Nephron progenitor cell (in vitro differentiated cells): ENCODE results near the gene SLC66A1.
A peak's percentile ranks its signal among the peaks of the same experiment; 100 is the strongest.
"Not testable (repeated sequence)": the region's sequence is repeated elsewhere in the genome, so short reads cannot be mapped to it uniquely, and the experiment has no call there.

Experiments
- DNase-seq: peaks from one replicate; pipeline ENCODE4 v3.0.0; 2021
- H3K27ac Mint-ChIP-seq: 2 replicates; pipeline ENCODE4 v1.8.0; 2021; ENCODE audit warnings: mild to moderate bottlenecking, moderate library complexity, mixed read lengths
- H3K27me3 Mint-ChIP-seq: 2 replicates; pipeline ENCODE4 v1.8.0; 2021; ENCODE audit warnings: mild to moderate bottlenecking, low read depth, mixed read lengths; ENCODE audit not compliant: poor library complexity
- H3K36me3 Mint-ChIP-seq: 2 replicates; pipeline ENCODE4 v1.8.0; 2021; ENCODE audit warnings: low read depth, mixed read lengths
- H3K4me1 Mint-ChIP-seq: 2 replicates; pipeline ENCODE4 v1.8.0; 2021; ENCODE audit warnings: mixed read lengths
- H3K4me3 Mint-ChIP-seq: 2 replicates; pipeline ENCODE4 v1.8.0; 2021; ENCODE audit warnings: mild to moderate bottlenecking, moderate library complexity, mixed read lengths
- H3K9me3 Mint-ChIP-seq: 2 replicates; pipeline ENCODE4 v1.8.0; 2021; ENCODE audit warnings: mild to moderate bottlenecking, moderate library complexity, mixed read lengths
- CTCF ChIP-seq: fragments of 200-600 bp; sonication (generic); IDR thresholded peaks from 2 replicates; pipeline ENCODE4 v1.5.0; 2021; ENCODE audit warnings: antibody characterized with exemption

Gene SLC66A1

GRCh38 chr1:19311931-19312781, at the start of gene SLC66A1, which contains the start of gene AKR7A2:
Gene SLC66A1 (plus strand): TSS chr1:19312326. CDS start chr1:19317678, 5,352 bp downstream.
Gene AKR7A2 (minus strand): TSS chr1:19312144. CDS start chr1:19312124, 20 bp downstream.
- Mint-ChIP-seq H3K36me3 (peaks cover 20% of the 10 kb centered on the region), H3K4me1 (peaks cover 54% of the 10 kb centered on the region)
- no peak for TF ChIP-seq CTCF

GRCh38 chr1:19262744-19263143, 49.4 kb upstream of the SLC66A1 start:
- H3K36me3 Mint-ChIP-seq: no peaks in the 10 kb centered on the region
- no peak overlapping the region for H3K4me3 Mint-ChIP-seq
- no peak for TF ChIP-seq CTCF

More at GRCh38 chr1:19311931-19312781, at the start of gene SLC66A1, which contains the start of gene AKR7A2:
- Mint-ChIP-seq H3K4me3 (peak within 1 kb of the TSS; percentile 89), H3K9me3 (no peaks in the 10 kb centered on the region), H3K27me3 (no peaks in the 10 kb centered on the region), H3K27ac (no peak within 1 kb of the TSS)
- peak; percentile 93 for DNase-seq

GRCh38 chr1:19268445-19268844, 43.7 kb upstream of the SLC66A1 start:
- H3K27ac Mint-ChIP-seq: peak overlapping the region; percentile 64
- no peak for TF ChIP-seq CTCF
- H3K27me3 Mint-ChIP-seq: no peaks in the 10 kb centered on the region

More at GRCh38 chr1:19262744-19263143, 49.4 kb upstream of the SLC66A1 start:
- H3K4me1 Mint-ChIP-seq: no peaks in the 10 kb centered on the region
- H3K27ac Mint-ChIP-seq: no peak overlapping the region
- H3K9me3 Mint-ChIP-seq: no peaks in the 10 kb centered on the region
- H3K27me3 Mint-ChIP-seq: no peaks in the 10 kb centered on the region
- no peak for DNase-seq

GRCh38 chr1:19269427-19270342, 42.4 kb upstream of the SLC66A1 start:
- H3K4me1 Mint-ChIP-seq, DNase-seq, H3K4me3 Mint-ChIP-seq, H3K36me3 Mint-ChIP-seq, H3K27me3 Mint-ChIP-seq, H3K27ac Mint-ChIP-seq, H3K9me3 Mint-ChIP-seq: not testable (repeated sequence)

More at GRCh38 chr1:19268445-19268844, 43.7 kb upstream of the SLC66A1 start:
- DNase-seq: no peak
- H3K4me3 Mint-ChIP-seq: no peak overlapping the region
- no peaks in the 10 kb centered on the region for H3K4me1 Mint-ChIP-seq
- peaks cover 5% of the 10 kb centered on the region for H3K36me3 Mint-ChIP-seq
- no peaks in the 10 kb centered on the region for H3K9me3 Mint-ChIP-seq

GRCh38 chr1:19270343-19270730, 41.8 kb upstream of the SLC66A1 start:
- H3K4me1 Mint-ChIP-seq, H3K36me3 Mint-ChIP-seq, DNase-seq, H3K27me3 Mint-ChIP-seq, H3K27ac Mint-ChIP-seq, H3K9me3 Mint-ChIP-seq, H3K4me3 Mint-ChIP-seq: not testable (repeated sequence)

GRCh38 chr1:19272064-19272463, 40.1 kb upstream of the SLC66A1 start:
- no peak overlapping the region for H3K27ac Mint-ChIP-seq
- peaks cover 9% of the 10 kb centered on the region for H3K36me3 Mint-ChIP-seq
- TF ChIP-seq CTCF: no peak
- no peak overlapping the region for H3K4me3 Mint-ChIP-seq
- no peak for DNase-seq
- H3K4me1 Mint-ChIP-seq: no peaks in the 10 kb centered on the region
- H3K9me3 Mint-ChIP-seq: no peaks in the 10 kb centered on the region
- no peaks in the 10 kb centered on the region for H3K27me3 Mint-ChIP-seq
